HG03457 (cell line): Measurements from ENCODE around the gene SERPINA10.
"Not testable (repeated sequence)": the region's sequence is repeated elsewhere in the genome, so short reads cannot be mapped to it uniquely, and the experiment has no call there.

Experiments used
- ATAC-seq: cut with Tn5 transposase; IDR thresholded peaks from one replicate; pipeline ENCODE4 v1.9.1; 2021; ENCODE audit warnings: moderate number of reproducible peaks; ENCODE audit not compliant: unreplicated experiment

SERPINA10 gene

DNA sequence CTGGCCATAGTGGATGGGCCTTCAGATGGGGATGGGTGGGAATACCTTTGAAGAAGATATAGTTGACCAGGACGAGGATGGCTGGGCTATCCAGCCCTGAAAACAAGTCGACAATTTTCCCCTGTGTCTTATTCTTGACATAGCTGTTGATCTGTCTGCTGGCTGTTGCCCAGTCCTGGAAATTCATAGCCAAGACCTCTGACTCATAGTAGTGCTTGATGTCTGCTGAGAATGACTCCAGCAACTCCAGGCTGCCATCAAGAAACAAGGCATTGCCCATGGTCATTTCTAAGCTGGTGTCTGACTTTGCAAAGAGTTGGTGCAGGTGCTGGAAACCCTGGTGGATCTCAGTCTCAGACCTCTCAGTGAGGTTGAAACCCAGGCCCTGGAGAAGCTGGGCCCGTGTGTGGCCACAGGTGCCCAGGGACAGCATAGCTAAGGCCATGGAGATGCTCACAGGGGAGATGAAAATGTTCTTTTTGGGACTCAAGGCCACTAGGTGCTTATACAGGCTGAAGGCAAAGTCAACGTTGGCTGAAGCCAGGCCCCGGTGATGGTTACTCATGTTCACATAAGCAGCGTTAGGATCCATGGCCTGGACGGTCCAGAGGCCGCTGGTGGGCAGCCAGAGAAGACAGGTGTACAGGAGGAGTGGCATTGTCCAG is 21.1 kb upstream of the SERPINA10 start:
- no peak for ATAC-seq

- ATAC-seq = no peak
These were observed 19.6 kb upstream of the SERPINA10 start for GRCh38 chr14:94312481-94313246.

GRCh38 chr14:94310248-94310647 is 17.2 kb upstream of the SERPINA10 start:
- ATAC-seq = no peak

- ATAC-seq = no peak
These were observed 16.7 kb upstream of the SERPINA10 start for GRCh38 chr14:94309721-94310120.

- ATAC-seq = no peak
These were observed 14.4 kb upstream of the SERPINA10 start for GRCh38 chr14:94307410-94307992.

DNA sequence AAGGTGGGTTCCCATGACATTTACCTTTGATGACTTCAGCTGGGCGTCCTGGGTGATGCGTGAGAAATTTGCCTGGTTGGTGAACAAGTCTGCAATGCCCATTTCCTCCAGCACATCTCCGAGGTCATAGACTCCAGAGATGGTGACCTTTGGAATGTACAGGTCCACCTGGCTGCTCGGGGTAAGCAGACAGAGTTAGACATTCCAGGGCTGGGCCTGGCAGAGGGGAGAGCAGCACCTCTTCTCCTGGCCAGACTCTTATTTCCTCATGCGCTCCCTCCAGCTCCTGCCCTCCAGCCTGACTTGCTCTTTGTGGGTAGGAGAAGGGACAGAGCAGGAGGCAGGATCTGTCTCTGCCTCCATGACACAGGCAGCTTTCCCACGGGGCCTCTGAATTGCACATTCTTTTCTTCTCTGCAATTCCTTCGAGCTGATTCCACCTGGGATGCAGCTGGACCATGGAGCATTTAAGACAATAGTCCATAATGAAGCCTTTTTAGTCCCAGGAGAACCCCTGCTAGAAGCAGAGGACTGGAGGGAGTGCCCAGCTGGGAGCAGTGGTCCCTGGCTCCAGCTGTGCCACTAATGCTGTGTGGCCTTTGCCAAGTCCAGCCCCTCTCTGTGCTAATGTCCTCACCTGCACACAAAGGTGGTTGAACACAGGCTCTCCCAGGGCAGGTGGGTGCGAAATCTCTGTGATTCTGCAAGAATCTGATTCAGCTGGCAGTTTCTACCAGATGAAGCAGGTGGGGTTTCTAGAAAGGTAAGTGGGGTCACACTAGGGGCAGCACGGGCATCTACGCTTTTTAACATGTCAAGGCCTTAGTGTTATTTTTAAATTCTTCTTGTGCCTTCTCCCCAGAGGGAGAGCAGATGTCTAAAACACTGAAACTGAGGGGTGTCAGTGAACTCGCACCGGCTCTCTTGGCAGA is 13.2 kb upstream of the SERPINA10 start:
- ATAC-seq = no peak

GRCh38 chr14:94305620-94306019 is 12.6 kb upstream of the SERPINA10 start:
- ATAC-seq = no peak

GRCh38 chr14:94304243-94304642 is 11.2 kb upstream of the SERPINA10 start:
- no peak for ATAC-seq

- no peak for ATAC-seq
These were observed 10.0 kb upstream of the SERPINA10 start for GRCh38 chr14:94303111-94303510.

- no peak for ATAC-seq
These were observed 5.1 kb upstream of the SERPINA10 start for GRCh38 chr14:94298130-94298529.

GRCh38 chr14:94296181-94296545 is 3.1 kb upstream of the SERPINA10 start:
- ATAC-seq = not testable (repeated sequence)

GRCh38 chr14:94295360-94296180 is 2.5 kb upstream of the SERPINA10 start:
- ATAC-seq = no peak

DNA sequence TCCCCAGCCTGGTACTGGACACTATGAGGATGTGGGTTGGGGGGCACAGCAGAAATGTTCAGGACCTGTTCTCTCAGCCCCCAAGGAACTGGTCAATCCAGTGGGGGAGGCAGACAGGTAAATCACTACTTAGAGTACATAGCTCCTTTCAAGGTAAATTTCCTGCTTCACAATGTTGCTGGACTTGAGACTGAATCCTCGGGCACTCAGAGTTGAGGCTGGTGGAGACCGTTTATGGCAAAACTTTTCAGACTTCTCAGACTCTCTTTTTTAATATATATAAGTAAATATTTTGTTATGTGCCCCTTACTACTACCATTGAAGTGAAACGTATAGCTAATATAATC is 483 bp upstream of the SERPINA10 start:
- ATAC-seq = no peak

DNA sequence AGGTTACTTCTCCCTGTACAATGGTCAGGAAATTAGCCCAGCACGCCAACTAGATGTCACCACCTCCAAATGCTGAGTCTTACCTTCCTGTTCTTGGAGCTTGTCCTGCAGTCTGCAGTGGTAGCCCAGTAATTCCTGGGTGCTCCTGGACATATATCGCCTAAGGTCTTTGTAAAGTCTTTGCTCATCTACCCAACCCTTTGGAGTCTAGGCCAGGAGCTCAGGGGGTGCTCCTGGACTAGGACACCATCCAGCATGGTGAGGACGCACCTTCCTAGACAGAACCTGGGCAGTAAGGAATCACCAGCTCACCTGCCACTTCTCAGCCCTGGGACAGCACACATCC is 569 bp downstream of the SERPINA10 start:
- ATAC-seq = no peak

GRCh38 chr14:94291906-94292525 is 1.1 kb downstream of the SERPINA10 start:
- ATAC-seq = no peak

GRCh38 chr14:94291159-94291905 is 1.7 kb downstream of the SERPINA10 start:
- ATAC-seq = no peak

DNA sequence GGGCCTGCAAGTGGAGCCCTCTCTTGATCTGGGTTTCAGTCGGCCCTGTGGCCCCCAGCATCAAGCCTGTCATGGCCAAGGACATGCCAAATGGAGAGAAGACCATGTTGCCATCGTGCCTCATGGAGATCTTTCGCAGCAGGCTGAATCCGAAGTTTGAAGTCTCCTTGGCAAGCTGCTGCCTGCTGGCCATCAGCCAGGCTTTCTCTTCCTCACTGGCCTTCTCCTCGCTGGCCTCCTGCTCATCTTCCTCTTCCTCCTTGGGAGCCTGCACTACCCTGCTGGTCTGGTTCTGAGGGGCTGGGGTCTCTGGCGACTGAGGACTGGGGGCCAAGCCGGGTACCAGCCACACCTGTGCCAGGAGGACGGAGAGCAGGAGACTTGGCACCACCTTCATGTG is 2.9 kb downstream of the SERPINA10 start:
- ATAC-seq = no peak

DNA sequence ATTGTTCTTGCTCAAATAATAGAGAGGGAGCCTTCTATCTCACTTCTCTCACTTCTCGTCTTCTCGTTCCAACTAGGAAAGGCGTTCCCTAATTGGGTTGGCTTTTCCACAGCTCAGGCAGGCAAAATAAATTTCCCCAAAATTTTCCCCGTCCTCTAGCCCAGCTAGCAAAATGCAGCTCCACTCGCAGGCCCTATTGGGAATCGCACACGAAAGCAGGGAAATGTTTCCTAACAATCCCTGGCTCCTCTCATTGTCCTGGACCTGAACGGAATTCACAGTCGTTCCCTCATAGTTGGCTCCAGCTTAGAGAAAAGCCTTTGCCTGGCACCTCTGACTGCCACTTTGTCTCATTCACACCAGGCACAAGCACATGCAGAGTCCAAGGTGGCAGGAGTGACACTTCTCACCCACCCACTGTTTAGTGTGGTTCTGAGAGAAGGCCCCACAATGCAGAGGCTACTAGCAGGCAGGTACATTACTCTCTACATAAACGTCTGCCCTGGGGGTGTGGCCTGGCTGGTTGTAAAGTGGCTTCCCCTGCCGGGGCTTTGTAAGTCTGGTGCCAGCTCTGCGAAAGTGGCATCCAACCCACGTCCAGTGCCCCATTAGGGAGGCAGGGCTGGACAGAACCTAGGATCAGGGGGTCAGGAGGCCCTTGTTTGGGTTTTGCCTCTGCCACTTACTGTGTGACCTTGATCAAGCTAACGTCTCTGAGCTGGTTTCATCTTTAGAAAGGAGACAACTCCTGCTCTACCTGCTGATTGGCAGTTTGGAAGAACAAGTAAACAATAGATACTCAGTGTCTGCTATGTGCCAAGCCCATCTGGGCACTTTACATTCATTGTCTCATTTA is 4.2 kb downstream of the SERPINA10 start:
- ATAC-seq = no peak
